GM19239 (cell line): ENCODE results near the gene S1PR5.
"Not testable (repeated sequence)": the region's sequence is repeated elsewhere in the genome, so short reads cannot be mapped to it uniquely, and the experiment has no call there.

Experiments used
- DNase-seq: peaks from one replicate; pipeline ENCODE4 v3.0.0; 2011; ENCODE audit warnings: low spot score; ENCODE audit not compliant: insufficient read length
- FAIRE-seq: peaks from 2 replicates; lab custom pipeline; 2011; peaks lifted over from hg19 to GRCh38; lab: Jason Lieb, UNC

S1PR5 gene

DNA sequence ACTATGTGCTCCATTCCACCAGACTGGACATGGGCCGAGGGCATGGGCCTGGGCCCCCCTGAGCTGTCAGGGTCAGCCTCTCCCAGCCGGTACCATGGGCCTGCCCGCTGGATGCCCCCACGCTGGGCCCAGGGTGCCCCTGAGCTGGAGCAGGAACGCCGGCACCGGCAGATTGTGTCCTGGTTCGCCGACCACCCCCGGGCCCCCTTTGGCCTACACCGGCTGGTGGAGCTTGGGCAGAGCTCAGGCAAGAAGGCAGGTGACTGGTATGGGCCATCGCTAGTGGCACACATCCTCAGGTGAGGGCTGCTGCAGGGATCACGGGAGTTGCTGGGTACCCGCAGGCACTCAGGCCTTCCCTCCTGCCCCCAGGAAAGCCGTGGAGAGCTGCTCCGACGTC, 29.6 kb upstream of the S1PR5 start:
- no peak for DNase-seq
- FAIRE-seq: no peak

GRCh38 chr19:10544753-10545251, 27.6 kb upstream of the S1PR5 start:
- FAIRE-seq: no peak
- DNase-seq: no peak

DNA sequence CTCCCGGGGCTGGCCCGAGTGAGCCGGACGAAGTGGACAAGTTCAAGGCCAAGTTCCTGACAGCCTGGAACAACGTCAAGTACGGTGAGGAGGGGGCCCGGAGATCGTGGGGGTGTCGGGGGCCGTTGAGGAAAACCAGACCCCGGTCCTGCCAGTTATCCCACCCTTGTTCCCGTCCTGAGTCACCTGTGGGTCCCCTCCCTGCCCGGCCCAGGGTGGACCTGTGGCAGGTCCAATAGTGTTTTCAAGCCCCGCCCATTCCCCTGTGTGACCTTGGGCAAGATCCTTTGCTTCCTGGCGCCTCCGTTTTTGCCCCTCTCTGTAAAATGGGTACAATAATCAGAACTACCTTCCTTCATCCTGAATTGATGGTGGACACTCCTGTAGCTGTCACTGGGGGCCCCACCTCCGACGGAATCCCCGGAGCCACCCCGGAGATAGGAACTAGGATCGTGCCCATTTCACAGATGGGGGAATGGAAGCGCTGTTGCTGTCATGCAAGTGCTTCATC, 27.1 kb upstream of the S1PR5 start:
- DNase-seq: no peak
- peak; percentile 39 for FAIRE-seq

- DNase-seq (peak; percentile 96), FAIRE-seq (peak; percentile 62)
These were observed 26.4 kb upstream of the S1PR5 start, which contains the start of gene ATG4D for GRCh38 chr19:10543420-10544241. Gene ATG4D (plus strand): TSS chr19:10543904. CDS start chr19:10544091, 187 bp downstream.

DNA sequence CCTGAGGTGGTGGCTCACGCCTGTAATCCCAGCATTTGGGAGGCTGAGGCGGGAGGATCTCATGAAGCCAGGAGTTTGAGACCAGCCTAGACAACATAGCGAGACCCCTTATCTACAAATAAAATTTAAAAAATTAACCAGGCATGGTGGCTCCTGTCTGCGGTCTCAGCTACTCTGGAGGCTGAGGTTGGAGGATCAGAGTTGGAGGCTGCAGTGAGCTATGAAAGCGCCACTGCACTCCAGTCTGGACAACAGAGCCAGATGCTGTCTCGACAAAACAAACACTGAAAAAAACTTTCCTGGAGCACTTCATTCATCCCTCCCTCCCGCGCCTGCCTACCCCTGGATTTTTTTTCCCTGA, 25.8 kb upstream of the S1PR5 start:
- no peak for DNase-seq
- FAIRE-seq: no peak

DNA sequence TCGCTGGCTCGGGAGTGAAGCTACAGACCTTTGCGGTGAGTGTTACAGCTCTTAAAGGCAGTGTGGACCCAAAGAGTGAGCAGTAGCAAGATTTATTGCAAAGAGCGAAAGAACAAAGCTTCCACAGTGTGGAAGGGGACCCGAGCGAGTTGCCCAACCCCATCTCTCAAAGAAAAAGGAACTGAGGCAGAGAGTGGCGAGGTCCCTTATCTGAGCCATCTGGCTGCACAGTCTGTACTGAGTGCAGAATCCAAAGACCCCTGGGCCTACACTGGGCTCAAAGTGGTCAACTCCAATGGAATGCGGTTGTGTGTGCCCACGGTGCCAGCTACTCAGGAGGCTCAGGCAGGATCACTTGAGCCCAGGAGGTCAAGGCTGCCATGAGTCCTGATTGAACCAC, 21.8 kb upstream of the S1PR5 start:
- not testable (repeated sequence) for DNase-seq, FAIRE-seq

DNA sequence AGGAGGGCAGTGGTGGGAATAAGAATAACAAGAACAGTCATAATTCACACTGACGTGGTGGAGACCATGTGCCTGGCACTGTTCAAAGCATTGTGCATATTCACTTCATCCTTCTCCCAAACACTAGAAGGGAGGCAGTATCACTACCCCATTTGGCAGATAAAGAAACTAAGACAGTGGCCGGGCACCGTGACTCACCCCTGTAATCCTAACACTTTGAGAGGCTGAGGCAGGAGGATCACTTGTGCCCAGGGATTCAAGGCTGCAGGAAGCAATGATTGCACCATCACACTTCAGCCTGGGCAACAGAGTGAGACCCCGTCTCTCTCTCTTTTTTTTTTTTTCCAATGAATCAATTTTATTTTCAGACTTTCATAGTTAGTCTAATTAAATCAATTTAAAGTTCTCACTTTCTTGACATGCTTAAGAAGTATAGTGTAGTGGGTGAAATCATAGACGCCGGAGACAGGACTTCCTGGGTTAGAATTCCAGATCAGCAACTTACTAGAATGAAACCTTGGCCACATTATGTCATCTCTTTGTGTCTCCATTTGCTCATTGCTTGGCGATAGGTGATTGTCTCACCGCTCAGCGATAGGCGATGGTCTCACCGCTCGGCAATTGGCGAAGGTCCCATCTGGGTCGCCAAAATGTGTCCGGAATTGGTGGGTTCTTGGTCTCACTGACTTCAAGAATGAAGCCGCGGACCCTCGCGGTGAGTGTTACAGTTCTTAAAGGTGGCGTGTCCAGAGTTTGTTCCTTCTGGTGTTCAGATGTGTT, 21.1 kb upstream of the S1PR5 start:
- FAIRE-seq: no peak
- no peak for DNase-seq

- FAIRE-seq: no peak
- DNase-seq: no peak
These were observed 20.4 kb upstream of the S1PR5 start for GRCh38 chr19:10537668-10538067.

GRCh38 chr19:10535613-10536012, 18.4 kb upstream of the S1PR5 start:
- FAIRE-seq (no peak), DNase-seq (no peak)

DNA sequence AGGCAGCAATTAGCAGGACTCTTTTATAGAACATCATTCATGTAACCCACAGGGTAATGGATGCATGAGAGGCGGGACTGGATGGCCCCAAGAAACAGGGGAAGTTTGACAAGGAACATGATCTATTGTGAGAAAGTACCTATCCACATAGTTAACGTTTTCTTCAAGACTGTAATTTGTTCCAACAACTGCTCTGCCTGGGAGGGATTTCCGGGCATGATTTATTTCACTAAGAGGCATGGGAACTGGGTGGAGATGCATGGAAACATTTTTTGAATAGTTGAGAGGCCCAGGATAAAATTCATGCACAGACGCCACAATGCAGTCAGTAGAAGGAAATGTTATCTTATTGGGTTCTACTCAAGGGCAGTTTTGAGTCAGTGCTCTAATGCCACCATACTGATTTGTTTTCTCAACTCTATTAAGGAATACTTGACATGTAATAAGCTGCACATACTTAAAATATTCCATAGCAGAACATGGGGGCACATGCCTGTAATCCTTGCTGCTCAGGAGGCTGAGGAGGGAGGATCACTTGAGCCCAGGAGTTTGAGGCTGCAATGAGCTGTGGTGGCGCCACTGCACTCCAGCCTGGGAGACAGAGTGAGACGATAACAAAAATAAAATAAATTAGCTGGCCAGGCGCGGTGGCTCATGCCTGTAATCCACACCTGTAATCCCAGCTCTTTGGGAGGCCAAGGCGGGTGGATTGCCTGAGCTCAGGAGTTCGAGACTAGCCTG, 16.6 kb upstream of the S1PR5 start:
- DNase-seq (no peak), FAIRE-seq (no peak)

DNA sequence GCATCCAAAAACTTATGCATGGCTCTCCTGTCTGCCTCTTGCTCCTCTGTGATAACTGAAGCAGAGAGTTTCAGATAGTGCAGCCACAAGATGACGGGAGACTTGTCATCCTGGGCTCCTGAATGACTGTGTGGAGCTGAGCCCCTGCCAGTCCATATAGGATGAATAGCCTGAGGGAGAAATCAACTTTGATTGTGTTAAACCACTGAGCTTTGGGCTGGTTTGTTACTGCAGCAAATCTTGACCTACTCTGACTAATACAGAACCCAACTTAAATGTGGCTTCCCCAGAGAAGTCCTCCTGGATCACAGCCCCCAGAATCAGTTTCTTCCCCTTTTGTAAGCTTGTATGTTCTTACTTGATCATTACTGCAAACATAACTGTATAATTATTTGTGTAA, 15.2 kb upstream of the S1PR5 start:
- DNase-seq (no peak), FAIRE-seq (no peak)

GRCh38 chr19:10526887-10527286, 9.6 kb upstream of the S1PR5 start:
- FAIRE-seq, DNase-seq: not testable (repeated sequence)

DNA sequence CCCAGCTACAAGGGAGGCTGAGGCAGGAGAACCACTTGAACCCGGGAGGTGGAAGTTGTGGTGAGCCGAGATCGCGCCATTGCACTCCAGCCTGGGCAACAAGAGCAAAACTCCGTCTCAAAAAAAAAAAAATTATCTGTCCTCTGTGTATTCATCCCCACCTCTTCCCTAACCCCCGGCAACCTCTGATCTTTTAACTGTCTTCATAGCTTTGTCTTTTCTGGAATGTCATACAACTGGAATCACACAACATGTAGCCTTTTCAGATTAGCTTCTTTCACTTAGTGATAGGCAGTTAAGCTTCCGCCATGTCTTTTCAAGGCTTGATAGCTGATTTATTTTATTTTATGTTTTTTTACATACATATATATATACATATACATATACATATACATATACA, 8.4 kb upstream of the S1PR5 start:
- FAIRE-seq (no peak), DNase-seq (no peak)

DNA sequence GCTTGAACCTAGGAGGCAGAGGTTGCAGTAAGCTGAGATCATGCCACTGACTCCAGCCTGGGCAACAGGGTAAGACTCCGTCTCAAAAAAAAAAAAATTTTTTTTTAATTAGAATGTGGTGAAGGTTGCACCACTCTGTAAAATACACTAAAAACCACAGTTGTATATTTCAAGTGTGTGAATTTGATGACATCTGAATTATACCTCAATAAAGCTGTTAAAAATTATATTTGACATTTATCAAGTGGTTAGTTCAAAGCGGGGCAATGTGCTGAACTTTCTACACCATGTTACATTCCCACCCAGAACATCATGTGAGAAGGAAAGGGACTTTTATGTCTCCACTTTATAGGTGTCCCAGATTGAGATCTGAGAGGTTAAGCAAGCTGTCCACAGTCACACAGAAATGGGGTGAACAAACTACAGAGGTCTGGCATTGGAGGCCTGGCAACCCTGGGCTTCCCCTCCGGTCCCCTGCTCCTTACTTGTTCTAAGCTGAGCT, 5.9 kb upstream of the S1PR5 start:
- FAIRE-seq (no peak), DNase-seq (no peak)

DNA sequence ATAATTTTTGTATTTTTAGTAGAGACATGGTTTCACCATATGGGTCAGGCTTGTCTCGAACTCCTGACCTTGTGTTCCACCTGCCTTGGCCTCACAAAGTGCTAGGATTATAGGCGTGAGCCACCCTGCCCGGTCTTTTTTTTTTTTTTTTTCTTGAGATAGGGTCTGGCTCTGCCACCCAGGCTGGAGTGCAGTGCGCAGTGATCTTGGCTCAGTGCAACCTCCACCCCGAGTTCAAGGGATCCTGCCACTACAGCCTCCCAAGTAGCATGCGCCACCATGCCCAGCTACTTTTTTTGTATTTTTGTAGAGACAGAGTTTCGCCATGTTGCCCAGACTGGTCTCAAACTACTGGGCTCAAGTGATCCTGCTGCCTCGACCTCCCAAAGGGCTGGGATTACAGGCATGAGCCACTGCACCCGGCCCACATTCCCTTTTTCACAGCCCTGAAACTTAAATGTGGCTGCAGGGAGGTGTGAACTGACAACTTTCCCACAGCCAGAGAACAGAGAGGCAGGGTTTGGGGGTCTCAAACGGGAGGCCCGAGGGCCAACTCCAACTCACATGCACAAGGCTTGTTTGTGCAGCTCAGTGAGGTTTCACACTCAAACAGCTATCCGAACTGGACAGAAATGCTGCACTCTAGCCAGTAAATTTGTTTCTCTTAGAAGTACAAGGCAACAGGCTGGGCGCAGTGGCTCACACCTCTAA, 4.4 kb upstream of the S1PR5 start:
- FAIRE-seq (no peak), DNase-seq (no peak)

DNA sequence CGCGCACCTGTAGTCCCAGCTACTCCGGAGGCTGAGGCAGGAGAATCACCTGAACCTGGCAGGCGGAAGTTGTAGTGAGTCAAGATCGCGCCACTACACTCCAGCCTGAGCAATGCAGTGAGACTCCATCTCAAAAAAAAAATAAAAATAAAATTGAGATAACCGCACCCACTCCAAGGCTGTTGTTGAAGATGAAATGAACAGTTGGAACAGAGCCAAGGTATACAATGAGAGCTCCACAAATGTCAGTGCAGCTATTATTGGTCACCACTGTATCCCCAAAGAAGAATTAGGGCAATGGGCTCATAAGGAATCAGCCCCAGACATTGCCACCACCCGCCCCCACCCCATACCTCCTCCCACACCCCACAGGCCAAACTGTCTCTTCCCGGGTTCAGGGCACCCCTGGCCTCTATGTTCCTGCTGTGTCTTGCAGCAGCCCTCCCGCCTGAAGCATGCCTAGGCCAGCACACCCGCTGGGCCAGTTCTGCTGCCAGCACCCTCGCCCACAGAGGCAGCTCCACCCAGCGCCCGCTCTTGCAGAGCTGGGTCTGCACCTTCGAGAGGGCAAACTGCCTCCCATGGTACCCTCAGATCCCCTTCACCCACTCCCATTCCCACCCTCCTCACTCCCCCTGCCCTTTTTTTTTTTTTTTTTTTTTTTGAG, 3.5 kb upstream of the S1PR5 start:
- DNase-seq (no peak), FAIRE-seq (no peak)

GRCh38 chr19:10519421-10519820, 2.2 kb upstream of the S1PR5 start:
- no peak for FAIRE-seq

GRCh38 chr19:10518444-10519361, 1.5 kb upstream of the S1PR5 start:
- FAIRE-seq (no peak), DNase-seq (no peak)

More at GRCh38 chr19:10519421-10519820, 2.2 kb upstream of the S1PR5 start:
- no peak for DNase-seq
